Right kidney (tissue), 1 donor: ENCODE results near the gene PLA2G4D.
"Not testable (repeated sequence)": the region's sequence is repeated elsewhere in the genome, so short reads cannot be mapped to it uniquely, and the experiment has no call there.

Source experiments
- DNase-seq: peaks from one replicate; pipeline ENCODE4 v3.0.0-alpha.2; 2016

PLA2G4D gene

DNA sequence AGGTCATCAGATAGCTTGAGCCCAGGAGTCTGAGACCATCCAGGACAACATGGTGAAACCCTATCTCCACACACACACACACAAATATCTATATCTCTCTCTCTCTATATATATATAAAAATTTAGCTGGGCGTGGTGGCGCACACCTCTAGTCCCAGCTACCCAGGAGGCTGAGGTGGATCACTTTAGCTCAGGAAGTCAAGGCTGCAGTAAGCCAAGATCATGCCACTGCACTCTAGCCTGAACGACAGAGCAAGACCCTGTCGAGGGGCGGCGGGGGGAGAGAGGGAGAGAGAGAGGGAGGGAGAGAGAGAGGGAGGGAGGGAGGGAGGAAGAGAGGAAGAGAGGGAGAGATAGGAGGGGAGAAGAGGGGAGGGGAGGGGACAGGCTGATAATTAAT, 34.1 kb upstream of the PLA2G4D start:
- DNase-seq: no peak

DNA sequence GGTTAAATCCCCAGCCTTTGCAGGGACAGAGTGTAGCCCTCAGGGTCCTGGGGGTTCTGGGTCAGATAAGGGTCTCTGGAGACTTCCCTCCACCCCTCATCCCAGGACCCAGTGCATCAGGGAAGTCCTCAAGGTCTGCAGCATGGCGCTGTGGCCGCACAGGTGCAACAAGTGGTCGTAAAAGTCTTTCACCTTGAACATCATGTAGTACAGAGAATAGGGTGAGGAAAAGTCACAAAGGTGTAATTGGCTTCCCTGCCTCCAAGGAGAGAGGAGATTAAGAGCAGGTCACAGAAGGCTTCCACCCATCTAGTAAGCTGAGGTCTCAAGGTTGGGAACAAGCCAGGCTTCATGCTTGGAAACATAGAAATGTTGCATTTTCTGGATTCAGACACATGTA, 29.2 kb upstream of the PLA2G4D start:
- no peak for DNase-seq

DNA sequence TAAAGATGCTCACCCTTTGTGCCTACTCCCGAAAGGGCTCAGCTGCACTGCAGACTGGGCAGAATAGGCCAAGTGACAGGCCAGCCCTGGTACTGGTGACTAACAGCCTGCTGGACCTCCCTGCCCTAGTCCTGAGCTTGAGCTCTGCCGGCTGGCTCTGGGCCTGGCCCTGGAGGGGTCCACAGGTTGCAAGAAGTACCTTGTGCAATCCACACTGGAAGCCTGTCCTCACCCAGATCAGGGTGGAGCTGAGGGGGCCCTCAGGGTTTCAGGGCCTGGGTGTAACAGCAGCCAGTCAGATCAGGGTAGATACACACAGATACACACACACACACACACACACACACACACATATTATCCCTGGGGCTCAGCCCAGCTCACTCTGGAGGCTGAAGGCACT, 27.3 kb upstream of the PLA2G4D start:
- no peak for DNase-seq

DNA sequence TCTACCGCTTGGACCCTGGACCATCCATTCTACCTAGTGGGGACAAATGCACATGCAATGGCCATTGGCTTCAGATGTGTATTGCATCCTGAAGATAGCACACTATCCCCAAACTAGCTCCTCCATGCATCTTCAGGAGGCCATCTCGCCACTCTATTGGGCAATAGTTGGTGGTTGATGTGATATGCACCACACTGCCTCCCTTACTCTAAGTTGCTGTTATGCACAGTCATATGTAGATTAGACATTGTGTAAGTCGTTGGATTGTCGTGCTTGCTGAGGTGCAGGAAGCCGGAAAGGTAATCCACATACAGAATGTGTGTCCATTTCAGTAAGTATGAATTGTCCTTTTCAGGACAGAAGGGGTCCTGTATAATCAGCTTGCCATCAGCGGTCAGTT, 26.7 kb upstream of the PLA2G4D start:
- DNase-seq: no peak

DNA sequence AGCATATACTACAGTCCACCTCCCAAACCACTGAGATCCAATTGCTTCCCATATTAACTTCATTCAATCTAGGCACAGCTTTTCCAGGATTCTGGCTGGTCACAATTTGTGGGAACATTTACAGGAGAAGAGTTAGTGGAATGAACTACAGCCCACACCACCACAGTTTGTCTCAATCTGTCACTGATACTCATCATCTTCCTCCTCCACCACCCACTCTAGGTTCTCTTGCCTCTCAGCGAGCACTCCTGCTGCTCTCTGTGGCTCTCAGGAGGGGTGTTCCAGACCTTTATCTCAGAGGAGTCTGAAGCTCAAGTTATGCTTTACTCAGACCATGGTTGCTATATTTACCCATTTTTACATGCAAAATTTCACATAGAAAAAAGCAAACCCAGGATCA, 25.9 kb upstream of the PLA2G4D start:
- no peak for DNase-seq

DNA sequence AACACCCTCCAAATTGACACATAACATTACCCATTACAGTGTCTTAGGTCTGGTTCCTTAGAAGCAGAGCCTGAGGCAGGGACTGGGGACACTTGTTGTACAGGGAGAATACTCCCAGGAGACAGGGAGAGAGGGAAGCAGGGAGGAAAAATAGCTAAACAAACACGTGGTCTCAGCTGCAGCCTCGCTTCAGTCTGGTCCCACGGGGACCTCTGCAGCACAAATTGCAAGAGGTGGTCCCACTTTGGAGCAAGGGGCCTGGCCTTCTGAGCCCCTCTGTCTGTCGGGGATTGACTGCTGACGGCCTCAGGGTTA, 25.0 kb upstream of the PLA2G4D start:
- DNase-seq: no peak

DNA sequence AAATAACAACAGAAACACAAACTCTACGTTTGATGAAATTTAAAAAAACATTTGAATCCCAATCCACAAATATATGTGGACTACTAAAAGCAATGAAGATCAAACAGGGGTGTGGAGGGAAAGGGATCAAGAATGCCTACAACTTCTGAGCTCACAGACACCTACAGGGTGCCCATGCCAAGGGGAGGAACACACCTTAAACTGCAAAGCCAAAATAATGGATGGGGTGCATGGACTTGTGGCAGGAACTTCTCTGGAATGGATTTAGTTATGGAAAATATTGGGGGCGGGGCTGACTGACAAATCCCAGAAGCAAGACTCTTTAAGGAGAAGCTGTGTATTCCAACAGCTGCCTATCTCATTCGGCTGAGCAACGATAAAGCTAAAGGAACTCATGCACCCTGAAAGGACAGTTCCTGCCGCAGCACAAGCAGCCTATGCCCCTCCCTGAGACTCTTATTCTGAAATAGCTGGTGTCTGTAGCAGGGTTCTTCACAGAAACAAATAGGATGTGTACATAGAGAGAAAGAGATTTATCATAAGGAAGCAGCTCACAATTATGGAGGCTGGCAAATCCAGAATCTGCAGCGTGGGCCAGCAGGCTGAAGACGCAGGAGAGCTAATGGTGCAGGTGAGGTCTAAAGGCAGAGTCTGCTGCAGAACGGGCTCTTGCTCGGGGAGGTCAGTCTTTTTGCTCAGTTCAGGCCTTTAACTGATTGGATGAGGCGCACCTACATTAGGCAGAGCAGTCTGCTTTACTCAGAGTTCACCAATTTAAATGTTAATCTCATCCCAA, 24.5 kb upstream of the PLA2G4D start:
- no peak for DNase-seq

- no peak for DNase-seq
These were observed 17.6 kb upstream of the PLA2G4D start for GRCh38 chr15:42111924-42112323.

DNA sequence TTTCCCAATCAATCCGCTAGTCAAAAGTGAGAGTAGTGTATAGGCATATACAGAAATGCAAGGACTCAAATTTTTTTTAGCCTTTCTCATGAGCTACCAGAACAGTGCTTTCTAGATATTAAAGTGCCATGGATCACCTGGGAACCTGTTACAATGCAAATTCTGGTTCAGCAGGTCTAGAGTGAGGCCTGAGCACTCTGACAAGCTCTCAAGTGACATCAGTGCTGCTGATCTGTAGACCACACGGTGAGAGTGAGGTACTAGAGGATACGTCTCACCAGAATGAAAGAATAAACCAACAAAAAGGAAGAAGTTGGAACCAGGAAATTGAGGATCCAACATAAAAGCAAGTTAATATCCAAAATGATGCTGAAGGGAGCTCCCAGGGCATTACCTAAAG, 16.0 kb upstream of the PLA2G4D start:
- no peak for DNase-seq

DNA sequence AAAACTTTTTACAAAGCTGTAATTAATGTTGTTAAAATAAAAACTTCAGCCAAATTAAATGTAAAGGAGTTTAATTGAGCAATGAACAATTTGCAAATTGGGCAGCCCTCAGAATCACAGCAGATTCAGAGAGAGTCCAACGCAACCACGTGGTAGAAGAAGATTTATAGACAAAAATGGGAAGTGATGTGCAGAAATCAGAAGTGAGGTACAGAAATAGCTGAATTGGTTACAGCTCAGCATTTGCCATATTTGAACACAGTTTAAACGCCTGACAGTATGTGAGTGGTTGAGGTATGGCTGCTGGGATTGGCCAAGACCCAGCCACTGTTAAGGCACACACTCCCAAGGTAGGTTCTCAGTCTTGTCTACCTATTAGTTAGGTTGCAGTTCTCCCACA, 14.4 kb upstream of the PLA2G4D start:
- no peak for DNase-seq

DNA sequence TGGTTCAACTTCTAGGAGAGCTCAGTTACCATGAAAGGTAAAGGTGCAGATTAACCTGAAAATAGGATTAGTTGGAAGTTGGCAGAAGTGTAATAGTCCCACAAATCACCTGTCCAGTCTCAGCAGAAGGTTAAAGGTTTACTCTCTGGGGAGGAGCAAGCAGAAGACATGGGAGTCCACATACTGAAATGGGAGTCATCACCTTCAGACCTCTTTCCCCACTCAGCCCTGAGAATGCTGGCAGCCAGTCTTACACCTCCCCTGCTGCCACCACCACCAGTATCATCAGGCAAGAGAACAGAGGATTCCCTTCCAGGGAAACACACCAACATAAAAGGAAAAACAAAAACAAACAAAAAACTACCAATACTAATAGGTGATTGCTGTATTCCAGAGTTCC, 13.8 kb upstream of the PLA2G4D start:
- DNase-seq: no peak

GRCh38 chr15:42107473-42107872, 13.1 kb upstream of the PLA2G4D start:
- no peak for DNase-seq

DNA sequence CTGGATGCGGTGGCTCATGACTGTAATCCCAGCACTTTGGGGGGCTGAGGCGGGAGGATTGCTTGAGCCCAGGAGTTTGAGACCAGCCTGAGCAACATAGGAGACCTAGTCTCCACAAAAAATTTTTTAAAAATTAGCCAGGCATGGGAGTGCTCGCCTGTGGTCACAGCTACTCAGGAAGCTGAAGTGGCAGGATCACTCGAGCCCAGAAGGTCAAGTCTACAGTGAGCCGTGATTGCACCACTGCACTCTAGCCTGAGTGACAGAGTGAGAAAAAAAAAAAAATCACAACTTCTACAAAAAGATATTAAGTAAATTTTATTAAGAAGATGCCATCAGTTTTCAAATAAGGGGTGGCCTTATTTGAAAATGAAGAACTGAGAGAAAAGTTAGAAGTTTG, 11.9 kb upstream of the PLA2G4D start:
- DNase-seq: no peak

DNA sequence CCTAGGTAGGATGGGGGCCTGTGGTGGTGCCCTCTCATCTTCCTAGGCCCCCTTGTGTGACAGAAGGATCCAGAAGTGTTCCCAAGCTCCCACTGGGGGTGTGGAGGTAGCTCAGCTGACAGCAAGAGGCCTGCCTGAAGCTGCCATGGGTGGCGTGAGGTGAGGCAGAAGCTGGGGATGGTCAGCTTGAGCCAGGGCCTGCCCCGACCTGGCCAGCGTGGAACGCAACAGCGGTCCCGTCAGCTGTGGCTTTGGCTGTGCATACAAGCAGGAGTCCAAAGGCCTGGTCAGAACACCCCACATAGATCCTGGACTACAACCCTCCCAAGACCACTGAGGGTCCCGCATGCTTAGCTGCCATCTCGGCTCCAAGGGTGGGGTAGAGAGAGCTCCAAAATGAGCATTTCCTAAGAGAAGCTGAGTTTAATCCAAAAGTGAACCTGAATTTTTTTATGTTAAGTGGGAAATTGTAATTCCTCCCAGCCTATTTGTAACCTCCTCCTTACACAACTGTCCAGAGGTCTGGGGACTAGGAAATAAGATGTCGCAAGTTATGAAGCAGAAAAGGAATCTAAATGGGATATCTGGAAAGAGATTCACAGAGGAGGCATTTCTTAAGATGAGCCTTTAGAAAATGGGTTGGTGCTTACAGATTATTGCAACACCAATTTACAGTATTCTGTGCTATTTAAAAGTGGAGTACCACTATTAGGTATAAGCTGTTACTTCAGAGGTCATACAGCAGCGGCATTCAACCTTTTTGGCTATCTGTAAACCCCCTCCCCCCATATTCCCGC, 9.9 kb upstream of the PLA2G4D start:
- no peak for DNase-seq

DNA sequence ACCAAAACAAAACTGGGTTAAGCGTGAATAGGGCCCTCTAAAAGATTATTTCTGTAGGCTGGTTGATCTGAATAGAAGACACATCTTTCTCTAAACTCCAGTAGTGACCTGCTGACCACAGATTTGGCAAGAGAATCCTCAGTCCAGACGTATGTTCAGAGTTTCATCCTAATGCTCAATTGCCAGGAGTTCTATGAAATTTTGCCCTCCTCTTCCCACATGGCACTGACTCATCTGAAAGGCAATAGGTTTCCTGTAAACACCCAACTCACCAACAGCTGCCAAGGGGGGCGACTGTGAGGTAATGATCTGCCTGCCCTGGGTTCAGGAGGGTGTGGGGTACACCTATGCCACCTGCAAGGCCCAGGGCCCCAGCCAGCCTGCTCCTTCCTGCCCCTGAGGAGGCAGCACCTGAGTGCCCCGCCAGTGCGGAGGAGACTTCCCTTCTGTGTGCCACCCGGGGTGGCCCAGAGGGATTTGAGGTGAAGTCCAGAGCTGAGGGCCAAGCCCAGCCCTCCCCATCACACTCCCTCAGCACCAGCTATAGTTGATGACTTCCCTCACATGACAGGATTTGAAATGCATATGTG, 8.4 kb upstream of the PLA2G4D start:
- DNase-seq: no peak

- DNase-seq: no peak
These were observed 7.5 kb upstream of the PLA2G4D start for GRCh38 chr15:42101861-42102260.

GRCh38 chr15:42100021-42100800, 5.8 kb upstream of the PLA2G4D start:
- DNase-seq: no peak

GRCh38 chr15:42097018-42097417, 2.7 kb upstream of the PLA2G4D start:
- no peak for DNase-seq

DNA sequence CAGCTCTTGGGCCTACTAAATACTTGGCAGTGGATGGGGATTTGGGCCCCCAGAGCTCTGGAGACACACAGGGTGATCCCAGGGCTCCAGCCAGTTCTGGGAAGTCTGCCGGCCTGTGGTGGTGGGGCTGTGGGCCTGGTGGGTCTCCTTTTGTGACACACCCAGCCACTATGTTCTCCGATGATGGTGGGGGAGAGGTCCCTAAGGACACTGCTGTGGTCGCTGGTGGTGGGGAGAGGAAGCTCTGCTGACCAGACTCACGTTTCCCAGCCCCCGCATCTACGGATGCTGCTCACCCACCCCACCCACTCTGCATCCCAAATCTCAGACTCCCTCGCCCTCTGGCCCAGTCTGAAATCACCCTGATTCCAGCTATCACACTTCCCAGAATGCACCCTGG, 396 bp downstream of the PLA2G4D start:
- no peak for DNase-seq

DNA sequence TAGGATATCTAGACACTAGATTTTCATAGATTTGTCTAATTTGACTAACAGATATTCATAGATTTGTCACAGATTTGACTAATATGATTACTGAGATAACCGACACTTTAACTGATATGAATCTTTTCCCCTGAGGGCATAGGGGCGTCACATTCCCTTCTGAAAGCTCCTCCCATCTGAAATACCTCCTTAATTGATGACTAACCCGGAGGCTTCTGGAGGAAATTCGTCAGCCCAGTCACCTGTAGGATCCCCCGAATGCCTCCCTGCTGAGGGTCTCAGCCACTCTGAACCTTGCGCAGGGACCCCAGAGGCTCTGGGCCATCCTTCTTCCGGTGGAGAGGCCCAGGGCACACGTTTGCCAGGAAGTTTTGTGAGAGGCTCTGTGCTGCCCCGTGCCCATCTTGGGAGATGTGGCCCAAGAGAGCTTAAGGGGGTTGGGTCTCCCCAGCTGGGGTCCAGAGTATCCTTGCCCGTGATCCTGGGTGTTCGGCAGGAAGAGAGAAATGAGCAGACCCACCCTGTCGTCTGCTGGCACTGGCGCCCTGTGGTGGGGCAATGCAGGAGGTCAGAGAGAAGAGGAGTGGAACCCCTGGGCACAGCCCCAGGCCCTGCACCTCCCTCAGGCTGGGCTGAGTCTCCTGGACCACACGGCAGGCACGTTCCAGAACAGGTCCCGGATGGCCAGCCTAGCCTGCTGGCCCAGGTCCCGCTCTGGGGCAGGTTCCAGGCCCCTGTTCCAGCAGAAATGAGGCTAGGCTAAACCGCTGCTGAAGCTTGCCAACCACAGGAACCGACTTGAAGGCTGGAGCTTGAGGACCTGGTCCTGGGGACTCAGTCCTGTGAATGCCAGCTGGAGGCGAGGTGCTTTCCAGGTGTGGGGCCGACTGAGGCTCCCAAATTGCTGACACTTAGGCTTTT, 1.7 kb downstream of the PLA2G4D start:
- no peak for DNase-seq

GRCh38 chr15:42091753-42092397, 2.5 kb downstream of the PLA2G4D start:
- DNase-seq: not testable (repeated sequence)
